OCI-LY7 (cell line): ENCODE measurements around the gene OSCAR. TPM values are rescaled to one million over a fixed set of nuclear protein-coding genes. Genes with fewer than 3 reads are reported as not detected.

Experiments
- BruUV-seq: library from RNA; stranded (reverse); fragments of 400-500 nt; replicated peaks from 2 replicates; lab custom pipeline; 2021; lab: Mats Ljungman, UMichigan
- CTCF ChIA-PET: fragments of 300-600 bp; sonication (Branson Sonifier 250); formaldehyde crosslinking; loops from one replicate; lab custom pipeline; 2022; ENCODE audit warnings: antibody characterized with exemption; ENCODE audit not compliant: unreplicated experiment; lab: Charles Lee
- POLR2A ChIA-PET: fragments of 300-600 bp; sonication (Branson Sonifier 250); formaldehyde crosslinking; loops from one replicate; lab custom pipeline; 2022; ENCODE audit warnings: antibody characterized with exemption; lab: Charles Lee
- DNase-seq: peaks from one replicate; pipeline ENCODE4 v3.0.0-alpha.2; 2015; ENCODE audit warnings: low spot score
- H2AFZ ChIP-seq: fragments of 200-600 bp; sonication (generic), shearing (Covaris generic); 2 replicates; pipeline ENCODE4 v1.6.1; 2014; ENCODE audit warnings: mild to moderate bottlenecking, antibody characterized with exemption, low read length, moderate library complexity
- H3K27ac ChIP-seq: fragments of 200-600 bp; sonication (generic); 2 replicates; pipeline ENCODE4 v1.5.1; 2014; ENCODE audit warnings: mixed run types, low read depth, mild to moderate bottlenecking, moderate library complexity, low read length, inconsistent platforms; ENCODE audit not compliant: poor library complexity, severe bottlenecking
- H3K36me3 ChIP-seq: fragments of 200-600 bp; sonication (generic); 2 replicates; pipeline ENCODE4 v1.6.1; 2014; ENCODE audit warnings: mild to moderate bottlenecking, antibody characterized with exemption, low read length, moderate library complexity, mixed read lengths; ENCODE audit not compliant: insufficient read depth
- H3K4me1 ChIP-seq: fragments of 200-600 bp; sonication (generic); 2 replicates; pipeline ENCODE4 v1.5.1; 2014; ENCODE audit warnings: mild to moderate bottlenecking, low read length; ENCODE audit not compliant: insufficient read depth, poor library complexity, severe bottlenecking
- H3K4me2 ChIP-seq: fragments of 200-600 bp; sonication (generic); 2 replicates; pipeline ENCODE4 v1.6.1; 2014; ENCODE audit warnings: mild to moderate bottlenecking, low read length
- H3K4me3 ChIP-seq: fragments of 200-600 bp; sonication (generic); 2 replicates; pipeline ENCODE4 v1.5.1; 2014; ENCODE audit warnings: mild to moderate bottlenecking, low read depth, low read length; ENCODE audit not compliant: poor library complexity, severe bottlenecking
- H3K79me2 ChIP-seq: fragments of 200-600 bp; sonication (generic); 2 replicates; pipeline ENCODE4 v1.6.1; 2016; ENCODE audit warnings: low read depth, mild to moderate bottlenecking, low read length, moderate library complexity, mixed read lengths; ENCODE audit not compliant: insufficient read depth
- H3K9me2 ChIP-seq: fragments of 200-600 bp; sonication (generic); 2 replicates; pipeline ENCODE4 v1.6.1; 2016; ENCODE audit warnings: mild to moderate bottlenecking, low read length, mixed read lengths; ENCODE audit not compliant: insufficient read depth
- H3K9me3 ChIP-seq: fragments of 200-600 bp; sonication (generic); 2 replicates; pipeline ENCODE4 v1.6.1; 2014; ENCODE audit warnings: mild to moderate bottlenecking, mixed run types, low read length, mixed read lengths
- H4K20me1 ChIP-seq: fragments of 200-600 bp; sonication (generic); 2 replicates; pipeline ENCODE4 v1.6.1; 2014; ENCODE audit warnings: mild to moderate bottlenecking, antibody characterized with exemption, low read length, moderate library complexity, mixed read lengths; ENCODE audit not compliant: insufficient read depth
- EZH2phosphoT487 ChIP-seq: fragments of 200-600 bp; sonication (generic); IDR thresholded peaks from 2 replicates; pipeline ENCODE4 v1.6.1; 2018; ENCODE audit warnings: low read depth, borderline replicate concordance, mild to moderate bottlenecking, mixed run types, antibody characterized with exemption, low read length, moderate library complexity, mixed read lengths
- intact Hi-C: fragments of 100-400 bp; cut with micrococcal nuclease; formaldehyde crosslinking; loops from one replicate; pipeline ENCODE4 v1.10.0; 2022; ENCODE audit not compliant: unreplicated experiment
- total RNA-seq, 2 experiments: library from RNA; depleted of rRNA in 1 of 2; stranded (reverse); fragments of >200 nt in 1 of 2; shearing (Covaris generic) in 1 of 2; gene quantifications; 2 replicates each; pipeline ENCODE4 v1.2.3, GENCODE V29; 2014 to 2022
- TF ChIP-seq, protein P1 (sequence below): fragments of 200-600 bp; sonication (generic); conservative IDR thresholded peaks from 2 replicates; pipeline ENCODE4 v1.5.1; 2014; ENCODE audit warnings: mild to moderate bottlenecking, antibody characterized with exemption, low read length, moderate library complexity, mixed read lengths

Gene OSCAR
- total RNA-seq, 2 experiments from 2014 or later: 0.32 TPM; not detected in 1

DNA sequence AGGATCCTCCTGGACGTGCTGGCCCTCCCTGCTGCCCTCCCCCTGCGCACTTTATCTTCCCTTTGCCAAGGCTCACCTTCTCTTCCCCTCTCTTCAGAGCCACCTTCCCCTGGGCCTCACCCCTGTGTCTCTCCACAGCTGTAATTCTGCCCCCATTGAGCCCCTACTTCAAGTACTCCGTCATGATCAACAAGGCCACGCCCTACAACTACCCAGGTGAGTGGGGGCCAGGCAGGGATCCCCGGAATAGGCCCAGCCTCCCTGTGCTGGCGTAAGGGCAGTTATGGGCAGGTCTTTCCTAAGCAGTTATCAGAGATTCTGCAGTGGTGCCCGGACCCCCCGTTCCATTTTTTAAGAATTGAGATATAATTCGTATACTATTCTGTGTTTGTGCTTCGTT lies 5.2 kb upstream of the OSCAR start:
- Histone ChIP-seq H3K27ac (no peak overlapping the region), H3K79me2 (peaks cover 27% of the 10 kb centered on the region; the same call in 1 of the 2 replicates), H4K20me1 (no peaks in the 10 kb centered on the region), H3K4me2 (no peak overlapping the region), H3K36me3 (peaks cover 57% of the 10 kb centered on the region), H3K4me1 (peaks cover 11% of the 10 kb centered on the region), H3K9me2 (no peaks in the 10 kb centered on the region), H3K9me3 (no peaks in the 10 kb centered on the region), H3K4me3 (no peak overlapping the region), H2AFZ (no peak overlapping the region)
- intact Hi-C loops: no loop called here
- CTCF ChIA-PET: no interaction called here
- TF ChIP-seq, protein P1, sequence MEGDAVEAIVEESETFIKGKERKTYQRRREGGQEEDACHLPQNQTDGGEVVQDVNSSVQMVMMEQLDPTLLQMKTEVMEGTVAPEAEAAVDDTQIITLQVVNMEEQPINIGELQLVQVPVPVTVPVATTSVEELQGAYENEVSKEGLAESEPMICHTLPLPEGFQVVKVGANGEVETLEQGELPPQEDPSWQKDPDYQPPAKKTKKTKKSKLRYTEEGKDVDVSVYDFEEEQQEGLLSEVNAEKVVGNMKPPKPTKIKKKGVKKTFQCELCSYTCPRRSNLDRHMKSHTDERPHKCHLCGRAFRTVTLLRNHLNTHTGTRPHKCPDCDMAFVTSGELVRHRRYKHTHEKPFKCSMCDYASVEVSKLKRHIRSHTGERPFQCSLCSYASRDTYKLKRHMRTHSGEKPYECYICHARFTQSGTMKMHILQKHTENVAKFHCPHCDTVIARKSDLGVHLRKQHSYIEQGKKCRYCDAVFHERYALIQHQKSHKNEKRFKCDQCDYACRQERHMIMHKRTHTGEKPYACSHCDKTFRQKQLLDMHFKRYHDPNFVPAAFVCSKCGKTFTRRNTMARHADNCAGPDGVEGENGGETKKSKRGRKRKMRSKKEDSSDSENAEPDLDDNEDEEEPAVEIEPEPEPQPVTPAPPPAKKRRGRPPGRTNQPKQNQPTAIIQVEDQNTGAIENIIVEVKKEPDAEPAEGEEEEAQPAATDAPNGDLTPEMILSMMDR: no peak
- no peak for TF ChIP-seq EZH2phosphoT487
- POLR2A ChIA-PET: no interaction called here
- DNase-seq: no peak
- BruUV-seq: no TSS peak

DNA sequence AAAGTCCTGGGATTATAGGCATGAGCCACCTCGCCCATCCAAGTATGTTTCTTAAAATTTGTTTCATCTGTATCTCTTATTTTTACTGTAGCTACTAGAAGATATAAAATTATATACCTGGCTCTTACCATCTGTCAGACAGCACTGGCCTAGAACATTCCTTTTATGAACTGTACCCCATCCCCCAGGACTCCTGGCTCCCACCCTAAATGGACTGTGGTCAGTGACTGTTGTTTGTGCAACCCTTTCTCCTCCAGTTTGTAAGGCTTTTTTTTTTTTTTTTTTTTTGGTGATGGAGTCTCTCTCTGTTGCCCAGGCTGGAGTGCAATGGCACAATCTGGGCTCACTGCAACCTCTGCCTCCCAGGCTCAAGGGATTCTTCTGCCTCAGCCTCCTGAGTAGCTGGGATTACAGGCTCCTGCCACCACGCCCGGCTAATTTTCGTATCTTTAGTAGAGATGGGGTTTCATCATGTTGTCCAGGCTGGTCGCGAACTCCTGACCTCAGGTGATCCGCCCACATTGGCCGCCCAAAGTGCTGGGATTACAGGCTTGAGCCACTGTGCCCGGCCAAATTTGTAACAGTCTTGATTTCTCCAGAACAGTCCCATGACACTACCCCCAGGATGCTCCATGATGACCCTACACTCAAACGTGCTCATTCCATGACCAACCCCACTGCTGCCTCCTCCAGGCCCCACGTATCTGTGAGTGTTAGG lies 4.6 kb upstream of the OSCAR start:
- H3K79me2 ChIP-seq: peaks cover 27% of the 10 kb centered on the region; the same call in 1 of the 2 replicates
- no peaks in the 10 kb centered on the region for H4K20me1 ChIP-seq
- TF ChIP-seq, protein P1: no peak
- no peak for TF ChIP-seq EZH2phosphoT487
- ChIA-PET CTCF (no interaction called here), POLR2A (no interaction called here)
- H3K9me2 ChIP-seq: no peaks in the 10 kb centered on the region
- H3K4me2 ChIP-seq: no peak overlapping the region
- intact Hi-C loops: no loop called here
- no peak overlapping the region for H3K27ac ChIP-seq
- no peak overlapping the region for H2AFZ ChIP-seq
- BruUV-seq: no TSS peak
- no peak overlapping the region for H3K4me3 ChIP-seq
- DNase-seq: no peak
- no peaks in the 10 kb centered on the region for H3K9me3 ChIP-seq
- H3K4me1 ChIP-seq: peaks cover 11% of the 10 kb centered on the region
- H3K36me3 ChIP-seq: peaks cover 51% of the 10 kb centered on the region
